CD4-positive, alpha-beta T cell treated with Interleukin-21 for 1 hour (primary cell): Measurements from ENCODE around the gene DOK7.
"Not testable (repeated sequence)": the region's sequence is repeated elsewhere in the genome, so short reads cannot be mapped to it uniquely, and the experiment has no call there.

ENCODE experiments used
- DNase-seq: peaks from one replicate; pipeline ENCODE4 v3.0.0-alpha.2; 2020

Gene DOK7

GRCh38 chr4:3444351-3445110 lies 18.6 kb upstream of the DOK7 start:
- no peak for DNase-seq

DNA sequence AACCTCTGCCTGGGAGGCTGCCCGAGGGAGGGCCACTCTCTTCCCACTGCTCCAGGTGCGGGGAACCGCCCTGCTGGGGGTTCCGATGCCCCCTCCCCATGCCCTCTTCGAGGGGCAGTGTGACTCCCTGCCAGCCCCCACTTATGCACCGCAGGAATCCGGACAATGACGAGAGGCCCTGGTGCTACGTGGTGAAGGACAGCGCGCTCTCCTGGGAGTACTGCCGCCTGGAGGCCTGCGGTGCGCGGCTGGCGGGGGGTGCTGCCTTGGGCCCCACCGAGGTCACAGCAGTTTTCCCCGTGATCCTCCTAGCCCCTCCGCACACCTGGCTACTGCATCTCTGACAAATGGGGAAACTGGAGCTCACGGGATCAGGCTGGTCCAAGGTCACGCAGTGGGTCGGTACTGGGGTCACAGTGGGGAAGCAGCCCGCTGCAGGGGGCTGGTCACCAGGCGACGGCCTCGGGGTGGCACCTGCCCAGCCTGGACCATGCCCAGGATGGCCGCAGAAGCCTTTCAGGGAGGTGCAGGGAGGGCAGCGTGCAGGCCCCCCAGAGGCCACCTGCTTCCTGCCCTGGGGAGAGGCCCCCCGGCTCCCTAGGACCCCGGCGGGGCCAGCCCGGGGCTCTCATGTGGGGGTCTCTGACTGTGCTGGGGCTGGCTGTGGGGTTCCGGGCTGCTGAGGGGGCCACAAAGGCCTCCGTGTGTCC lies 17.8 kb upstream of the DOK7 start:
- DNase-seq: no peak

DNA sequence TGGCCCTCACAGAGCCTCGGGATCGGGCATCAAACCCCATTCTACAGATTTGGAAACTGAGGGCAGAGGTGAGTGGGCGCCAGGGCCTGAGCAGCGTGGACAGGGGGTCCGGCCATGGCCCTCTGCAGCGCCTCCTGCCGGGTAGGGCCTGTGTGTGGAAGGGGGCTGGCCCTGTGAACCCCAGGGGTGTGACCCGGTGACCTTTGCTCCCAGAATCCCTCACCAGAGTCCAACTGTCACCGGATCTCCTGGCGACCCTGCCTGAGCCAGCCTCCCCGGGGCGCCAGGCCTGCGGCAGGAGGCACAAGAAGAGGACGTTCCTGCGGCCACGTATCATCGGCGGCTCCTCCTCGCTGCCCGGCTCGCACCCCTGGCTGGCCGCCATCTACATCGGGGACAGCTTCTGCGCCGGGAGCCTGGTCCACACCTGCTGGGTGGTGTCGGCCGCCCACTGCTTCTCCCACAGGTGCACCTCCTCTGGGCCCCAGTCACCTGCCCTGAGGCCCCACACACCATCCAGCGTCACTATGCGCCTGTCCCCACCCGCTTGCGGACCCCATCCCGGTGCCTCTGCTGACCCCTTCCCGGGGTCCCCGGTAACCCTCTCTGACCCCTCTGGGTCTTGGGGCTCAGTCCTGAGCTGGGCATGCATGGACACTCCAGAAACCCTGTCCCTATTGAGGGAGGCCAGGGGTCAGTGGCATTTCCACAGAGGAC lies 17.1 kb upstream of the DOK7 start:
- no peak for DNase-seq

- no peak for DNase-seq
Measured at GRCh38 chr4:3446631-3447320, 16.3 kb upstream of the DOK7 start.

- DNase-seq: no peak
Measured at GRCh38 chr4:3447431-3448395, 15.4 kb upstream of the DOK7 start.

GRCh38 chr4:3449047-3449573 lies 14.0 kb upstream of the DOK7 start:
- no peak for DNase-seq

GRCh38 chr4:3449574-3450534 lies 13.3 kb upstream of the DOK7 start:
- DNase-seq: no peak

DNA sequence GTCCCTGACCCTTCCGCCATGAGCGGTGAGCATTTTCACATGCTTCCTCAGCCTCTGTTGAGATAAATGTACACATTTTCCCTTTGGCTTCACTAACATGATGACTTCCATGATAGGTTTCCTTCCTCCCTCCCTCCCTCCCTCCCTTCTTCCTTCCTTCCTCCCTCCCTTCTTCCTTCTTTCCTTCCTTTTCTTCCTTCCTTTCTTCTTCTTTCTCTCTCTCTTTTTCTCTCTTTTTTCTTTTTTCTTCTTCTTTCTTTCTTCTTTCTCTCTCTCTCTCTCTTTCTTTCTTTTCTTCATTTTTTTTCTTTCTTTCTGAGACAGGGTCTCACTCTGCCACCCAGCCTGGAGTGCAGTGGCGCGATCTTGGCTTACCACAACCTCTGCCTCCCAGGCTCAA lies 12.5 kb upstream of the DOK7 start:
- DNase-seq: no peak

DNA sequence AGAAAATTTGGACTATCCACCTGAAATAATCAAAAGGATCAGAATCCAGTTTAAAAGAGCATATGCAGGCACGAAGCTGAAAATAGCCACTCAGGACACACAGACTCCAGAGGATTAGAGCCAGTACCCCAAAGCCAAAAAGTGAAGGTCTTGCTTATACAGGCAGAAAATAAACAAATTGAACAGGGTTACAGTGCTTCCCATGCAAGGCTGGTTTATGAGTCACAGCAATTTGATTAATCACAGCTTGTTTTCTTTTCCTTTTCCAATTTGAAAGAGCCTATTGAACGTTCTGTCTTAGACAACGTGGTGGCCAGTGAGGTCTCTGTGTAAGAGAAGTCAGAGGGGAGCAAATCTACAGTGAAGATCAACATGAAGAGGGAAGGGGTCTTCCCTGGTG lies 11.2 kb upstream of the DOK7 start:
- no peak for DNase-seq

- DNase-seq: no peak
Measured at GRCh38 chr4:3452376-3452775, 10.7 kb upstream of the DOK7 start.

- DNase-seq: not testable (repeated sequence)
Measured at GRCh38 chr4:3455596-3455995, 7.5 kb upstream of the DOK7 start.

DNA sequence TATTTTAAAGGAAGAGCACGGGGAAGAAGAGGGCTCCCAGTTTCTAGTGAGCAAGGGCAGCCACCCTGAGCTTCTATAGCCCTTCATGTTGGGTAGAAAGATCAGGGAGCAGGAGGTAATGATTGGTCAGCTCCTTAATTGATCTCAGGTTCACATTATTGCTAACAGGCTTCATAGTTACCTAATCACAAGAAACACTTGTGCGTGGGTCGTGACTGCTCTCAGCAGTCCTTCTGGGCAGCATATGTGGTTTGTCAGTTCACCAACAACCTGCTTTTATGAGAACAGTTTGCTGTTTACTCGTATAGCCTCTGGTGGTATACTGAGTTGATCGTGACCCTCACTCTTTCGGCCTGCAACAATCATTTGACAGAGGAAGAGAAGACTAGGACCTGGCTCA lies 4.7 kb upstream of the DOK7 start:
- no peak for DNase-seq

- not testable (repeated sequence) for DNase-seq
Measured at GRCh38 chr4:3459156-3459555, 4.0 kb upstream of the DOK7 start.

GRCh38 chr4:3460926-3461325 lies 2.2 kb upstream of the DOK7 start:
- no peak for DNase-seq

DNA sequence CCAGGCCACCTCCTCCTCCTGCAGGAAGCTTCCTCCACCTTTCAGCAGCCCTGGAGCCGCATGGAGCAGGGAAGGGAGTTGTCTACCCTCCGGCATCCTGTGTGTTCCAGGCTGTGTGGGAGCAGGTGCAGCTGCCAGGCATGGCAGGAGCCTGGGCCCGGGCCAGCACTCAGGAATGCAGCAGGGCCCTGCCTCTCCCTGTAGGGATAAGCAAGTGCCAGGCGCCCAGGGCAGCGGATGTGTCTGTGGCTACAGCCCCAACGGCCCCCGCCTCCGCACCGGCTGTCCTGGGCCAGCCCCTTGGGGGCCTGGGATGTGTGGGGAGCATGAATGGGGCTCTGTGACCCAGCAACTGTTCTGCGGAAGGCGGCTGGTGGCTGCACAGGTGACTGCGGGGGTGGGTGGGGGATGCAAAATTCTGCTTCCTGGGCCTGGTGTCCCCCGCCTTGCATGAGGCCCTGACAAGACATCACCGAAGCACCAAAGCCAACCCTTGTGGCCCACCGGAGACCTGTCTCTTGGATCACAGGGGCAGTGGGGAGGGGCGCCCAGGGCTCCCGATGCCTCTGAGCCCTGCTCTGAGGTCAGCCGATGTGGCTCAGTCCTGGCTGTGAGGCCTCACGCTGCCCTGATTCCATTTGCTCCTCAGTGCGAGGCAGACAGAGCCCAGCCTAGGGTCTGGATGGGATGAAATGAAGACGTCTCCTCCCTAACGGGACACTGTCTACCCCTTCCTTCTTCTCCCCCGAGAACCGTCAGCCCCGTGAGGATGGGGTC lies 1.4 kb upstream of the DOK7 start:
- no peak for DNase-seq

DNA sequence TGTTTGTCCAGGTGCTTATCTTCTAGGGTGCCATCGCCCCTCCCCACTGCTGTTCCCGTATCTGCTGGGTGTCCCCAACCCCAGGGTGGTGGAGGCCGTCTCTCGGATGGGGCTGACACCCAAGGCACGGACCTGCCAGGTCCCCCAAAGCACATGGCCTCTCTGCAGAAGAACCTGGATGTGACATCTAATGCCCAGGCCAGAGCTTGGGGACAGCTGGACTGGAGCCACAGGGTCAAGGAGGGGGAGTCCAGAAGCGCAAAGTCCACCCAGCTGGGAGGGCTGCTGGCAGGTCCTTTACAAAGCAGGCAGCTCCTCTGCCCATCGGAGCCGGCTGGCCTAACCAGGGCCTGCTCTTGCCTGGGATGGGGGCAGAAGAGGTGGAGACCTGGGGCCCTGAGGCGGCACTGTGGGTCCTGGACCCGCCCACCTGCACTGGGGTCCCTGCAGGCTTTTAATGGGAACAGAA lies 751 bp upstream of the DOK7 start:
- DNase-seq: no peak

- no peak for DNase-seq
Measured at GRCh38 chr4:3463556-3464348, 646 bp downstream of the DOK7 start.

DNA sequence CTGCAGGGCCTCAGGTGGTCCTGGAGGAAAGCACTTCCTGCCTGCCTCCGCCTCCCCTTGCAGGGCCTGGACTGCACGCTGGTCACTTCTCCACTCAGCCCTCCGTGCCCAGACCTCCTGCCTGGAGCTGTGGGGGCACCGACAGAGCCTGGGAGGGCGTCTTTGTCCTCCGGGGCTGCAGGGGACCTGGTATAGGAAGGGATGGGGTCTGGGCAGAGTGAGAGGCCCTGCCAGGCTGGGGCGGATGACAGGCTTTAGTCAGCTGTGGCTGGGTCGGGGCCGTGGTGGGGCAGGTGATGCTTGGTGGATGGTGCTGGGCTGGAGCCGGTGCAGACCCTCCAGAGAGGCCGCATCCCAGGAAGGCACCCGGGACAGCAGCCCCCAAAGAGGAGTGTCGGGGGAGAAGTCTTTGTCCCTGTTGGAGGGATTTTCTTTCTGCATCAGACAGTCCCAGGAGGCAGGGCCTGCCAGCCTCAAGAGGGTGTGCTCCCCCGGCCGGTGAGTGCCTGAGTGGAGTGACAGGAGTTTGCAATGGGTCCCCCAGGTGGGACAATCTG lies 1.3 kb downstream of the DOK7 start:
- no peak for DNase-seq
